Erythroblast (primary cell): ENCODE data around the gene CDH22.

Source experiments
- GATA1 ChIP-seq: IDR thresholded peaks from 2 replicates; pipeline ENCODE4 v1.6.1; 2011; ENCODE audit warnings: low read depth, mild to moderate bottlenecking, control low read depth, low read length, moderate library complexity
- POLR2A ChIP-seq: IDR thresholded peaks from 2 replicates; pipeline ENCODE4 v1.6.1; 2011; ENCODE audit warnings: mild to moderate bottlenecking, low read length

- TF ChIP-seq POLR2A, result no peak
- TF ChIP-seq GATA1, result no peak
These were observed 152.2 kb downstream of the CDH22 start for GRCh38 chr20:46156065-46156464.
